Left renal pelvis (tissue), 4 donors: ENCODE data around the gene SLC12A8. TPM values are rescaled to one million over a fixed set of nuclear protein-coding genes. Genes with fewer than 3 reads are reported as not detected.

ENCODE experiments used
- DNase-seq, 4 donors: peaks; one replicate each; pipeline ENCODE4 v3.0.0-alpha.2; 2013; ENCODE audit warnings: low read depth in 4 of 4, low spot score in 3 of 4
- polyA plus RNA-seq, 4 donors: library from polyadenylated mRNA; unstranded; fragments of 120-200 nt; gene quantifications; one replicate each; pipeline ENCODE4 v1.2.1, GENCODE V29; 2013; ENCODE audit not compliant: insufficient read length in 4 of 4

Gene SLC12A8
- polyA plus RNA-seq, 4 donors: 0.75 to 6.7 (median 5.2) TPM

DNA sequence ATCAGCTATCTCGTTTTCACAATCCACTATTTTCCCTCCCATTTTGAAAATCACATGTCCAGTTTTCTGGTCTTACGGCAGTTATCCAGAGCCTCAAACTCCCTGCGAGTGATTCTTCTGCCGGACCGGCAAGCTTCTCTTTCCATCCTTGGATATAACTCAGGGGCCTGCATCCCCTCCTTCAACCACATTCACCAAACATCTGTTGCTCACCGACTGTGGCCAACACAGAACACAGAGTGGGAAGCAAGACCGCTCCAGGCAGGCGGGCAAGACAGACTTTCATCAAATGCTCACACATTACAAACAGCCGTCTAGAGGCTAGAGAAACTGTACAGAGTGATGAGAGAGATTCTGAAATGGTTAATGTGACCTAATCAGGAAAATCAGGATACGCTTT lies 7.6 kb upstream of the SLC12A8 start:
- no peak for DNase-seq

DNA sequence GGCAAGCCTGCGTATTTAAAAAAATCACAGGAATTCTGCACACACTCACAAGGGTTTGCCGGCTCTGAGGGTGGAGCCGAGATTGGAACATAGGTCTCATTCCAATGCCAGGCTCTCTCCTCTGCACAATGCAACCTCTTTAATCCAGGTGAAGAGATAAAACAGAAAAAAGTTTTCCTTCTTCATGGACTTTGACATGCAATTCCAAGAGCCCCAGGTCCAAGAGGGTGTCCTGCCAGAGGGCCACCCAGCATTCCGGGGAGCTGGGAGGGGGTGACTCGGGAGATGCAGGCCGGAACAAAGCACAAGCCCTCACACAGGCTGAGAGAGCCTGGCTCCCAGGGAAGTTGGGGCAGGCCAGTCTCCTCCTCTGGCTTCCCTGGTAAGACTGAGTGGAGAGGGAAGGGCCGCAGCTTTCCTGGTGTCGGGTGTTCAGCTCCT lies 6.7 kb upstream of the SLC12A8 start:
- no peak for DNase-seq

DNA sequence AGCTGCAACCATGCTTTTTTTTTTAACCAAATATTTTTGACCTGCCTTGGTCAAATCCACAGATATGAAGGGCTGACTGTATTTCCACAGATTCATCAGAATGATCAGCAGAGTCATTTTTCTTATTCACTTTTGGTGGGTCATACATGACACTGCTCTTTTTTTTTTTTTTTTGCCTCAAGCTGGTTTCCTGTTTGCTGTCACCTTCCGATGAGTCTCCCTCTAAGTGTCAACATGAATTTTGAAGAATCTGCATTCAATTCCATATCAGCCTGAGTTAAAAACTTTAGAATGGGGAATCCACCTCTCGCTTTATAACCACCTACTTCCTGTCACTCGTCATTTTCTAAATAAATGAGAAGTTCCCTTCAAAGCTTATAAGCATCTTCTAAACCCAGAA lies 2.2 kb upstream of the SLC12A8 start:
- no peak for DNase-seq

DNA sequence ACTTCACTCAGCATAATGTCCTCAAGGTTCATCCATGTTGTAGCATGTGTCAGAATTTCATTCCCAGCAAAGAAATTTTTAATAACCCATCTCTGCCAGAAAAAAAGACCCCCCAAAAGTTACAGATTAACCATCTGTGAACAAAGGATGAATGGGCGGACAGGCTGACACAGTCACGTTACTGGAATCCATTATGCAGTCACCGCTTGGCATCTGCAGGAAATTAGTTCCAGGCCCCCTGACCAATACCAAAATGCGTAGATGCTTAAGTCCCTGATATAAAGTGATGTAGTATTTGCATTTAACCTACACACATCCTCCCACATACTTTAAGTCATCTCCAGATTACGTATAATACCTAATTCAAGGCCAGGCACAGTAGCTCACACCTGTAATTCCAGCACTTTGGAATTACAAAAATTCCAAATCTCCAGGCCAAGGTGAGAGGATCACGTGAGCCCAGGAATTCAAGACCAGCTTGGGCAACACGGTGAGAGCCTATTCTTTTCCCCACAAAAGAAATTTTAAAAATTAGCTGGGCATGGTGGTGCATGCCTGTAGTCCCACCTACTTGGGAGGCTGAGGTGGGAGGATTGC lies 1.5 kb upstream of the SLC12A8 start:
- no peak for DNase-seq

DNA sequence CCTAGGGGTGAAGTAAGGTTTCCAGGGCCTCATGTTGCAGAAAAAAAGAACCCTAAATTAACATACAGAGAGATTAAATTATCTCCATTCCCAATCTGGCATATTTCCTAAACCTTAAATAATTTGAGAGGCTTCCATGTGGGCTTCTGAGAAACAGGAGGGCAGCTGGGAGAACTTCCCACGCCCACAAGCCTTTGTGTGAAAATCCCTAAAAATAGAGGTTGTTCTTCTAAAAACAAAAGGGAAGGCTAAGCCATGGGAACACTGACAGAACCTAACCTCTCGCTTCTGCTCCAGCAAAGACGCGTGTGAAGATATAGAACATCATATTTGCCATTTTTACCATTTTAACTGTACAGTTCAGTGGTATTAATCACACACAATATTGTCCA lies 812 bp upstream of the SLC12A8 start:
- no peak for DNase-seq

DNA sequence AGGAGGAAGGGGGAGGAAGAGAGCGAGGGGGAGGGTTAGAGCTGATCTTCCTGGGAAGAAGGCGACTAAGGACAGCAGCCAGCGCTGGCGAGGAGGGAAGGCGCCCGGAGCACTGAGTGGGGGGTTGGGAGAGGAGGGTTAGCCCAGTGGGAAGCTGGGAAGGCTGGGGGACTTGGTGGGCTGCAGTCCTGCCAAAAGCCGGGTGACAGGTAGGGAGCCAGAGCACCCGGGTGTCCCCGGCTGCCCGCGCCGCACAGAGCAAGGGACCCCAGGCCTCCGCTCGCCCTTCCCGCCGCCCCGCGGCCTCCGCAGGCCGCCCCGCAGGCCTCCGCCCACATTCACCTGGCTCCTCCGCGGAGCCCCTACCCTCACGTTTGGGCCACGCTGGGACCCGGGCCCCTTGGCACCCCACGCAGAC lies 448 bp downstream of the SLC12A8 start:
- no peak for DNase-seq

DNA sequence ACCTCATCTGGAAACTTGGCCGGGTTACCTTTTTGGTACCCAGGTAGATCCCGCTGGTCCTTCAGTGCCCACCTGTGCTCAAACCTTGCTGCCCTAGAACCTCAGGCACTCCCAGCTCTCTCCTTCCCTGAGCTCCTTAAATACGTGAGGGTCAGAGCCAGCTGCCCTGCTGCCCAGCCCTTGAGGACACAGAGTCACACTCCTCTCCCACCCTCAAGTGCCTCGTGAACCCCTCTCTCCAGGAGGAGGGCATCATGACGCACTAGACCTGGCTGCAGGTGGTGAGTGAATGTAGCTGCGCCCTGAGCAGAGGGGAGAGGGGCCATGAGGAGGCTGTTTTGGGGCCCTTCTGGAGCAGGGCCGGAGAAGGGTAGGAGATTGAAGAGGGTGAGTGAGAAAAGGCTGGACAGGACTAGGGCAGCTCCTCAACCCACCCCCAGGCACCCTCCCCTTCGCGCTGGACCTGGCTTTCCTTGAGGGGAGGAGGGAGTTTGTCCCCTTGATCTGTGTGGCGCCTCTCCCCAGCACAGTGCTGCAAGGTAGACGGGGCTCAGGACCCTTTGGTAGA lies 941 bp downstream of the SLC12A8 start:
- no peak for DNase-seq

DNA sequence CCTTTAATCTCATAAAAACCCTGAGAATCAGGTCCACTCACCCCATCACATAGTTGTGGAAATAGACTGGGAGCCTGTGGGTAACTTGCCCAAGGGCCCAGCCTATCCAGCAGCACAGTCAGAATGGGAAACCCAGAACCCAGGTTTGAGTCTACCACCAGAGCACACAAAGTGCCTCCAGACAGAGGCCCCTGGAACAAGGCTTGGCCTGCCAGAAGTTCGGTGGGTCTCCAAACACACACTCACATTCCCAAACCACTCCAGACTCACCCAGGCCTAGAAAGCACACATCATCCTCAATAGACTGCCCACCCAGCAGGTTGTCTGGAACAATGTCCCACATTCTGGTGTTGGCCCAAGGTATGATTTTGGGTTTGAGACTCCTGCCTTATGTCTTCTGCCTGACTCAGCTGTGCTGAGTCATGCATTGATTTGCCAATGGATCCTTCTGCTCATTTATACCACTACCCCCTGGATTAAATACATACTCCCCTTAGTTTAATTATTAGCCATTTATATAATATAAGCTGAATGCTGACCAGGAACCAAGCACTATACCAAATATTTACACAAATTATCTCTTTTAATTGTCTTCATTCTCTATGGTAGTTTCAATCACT lies 4.5 kb downstream of the SLC12A8 start:
- no peak for DNase-seq

DNA sequence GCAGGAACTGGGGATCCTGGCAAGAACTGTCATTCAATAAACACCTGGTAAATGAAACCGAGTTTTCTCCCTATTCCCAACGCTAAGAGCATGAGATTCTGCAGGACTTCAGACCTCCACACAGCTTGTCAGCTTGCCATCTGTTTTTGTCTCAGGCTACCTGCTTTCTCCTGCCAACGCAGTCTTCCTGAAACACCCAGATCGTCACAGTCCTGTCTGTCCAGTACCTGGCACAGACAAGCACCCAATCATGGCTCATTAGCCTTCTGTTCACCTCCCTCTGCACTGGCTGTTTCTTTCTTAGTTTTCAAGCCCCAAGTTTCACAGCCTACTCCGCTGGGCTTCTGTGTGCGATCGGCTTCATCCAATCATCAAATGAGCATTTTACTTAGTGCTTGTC lies 5.0 kb downstream of the SLC12A8 start:
- no peak for DNase-seq

DNA sequence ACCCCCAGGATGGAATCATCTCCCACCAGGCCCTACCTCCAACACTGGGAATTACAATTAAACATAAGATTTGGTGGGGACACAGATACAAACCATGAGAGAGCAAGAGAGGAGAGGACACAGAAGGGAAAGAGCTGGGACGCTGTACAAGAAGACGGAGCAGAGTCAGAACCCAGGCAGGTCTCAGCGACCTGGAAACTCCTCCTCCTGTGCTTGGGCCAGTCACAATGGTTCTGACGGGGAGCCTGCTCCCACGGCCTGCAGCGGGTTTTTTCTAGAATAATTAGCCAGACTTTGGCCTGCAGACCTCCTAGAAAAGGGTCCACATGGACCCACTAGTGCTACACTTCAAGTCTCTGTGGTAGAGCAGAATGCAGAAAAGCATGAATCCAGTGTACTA lies 5.6 kb downstream of the SLC12A8 start:
- DNase-seq: no peak

DNA sequence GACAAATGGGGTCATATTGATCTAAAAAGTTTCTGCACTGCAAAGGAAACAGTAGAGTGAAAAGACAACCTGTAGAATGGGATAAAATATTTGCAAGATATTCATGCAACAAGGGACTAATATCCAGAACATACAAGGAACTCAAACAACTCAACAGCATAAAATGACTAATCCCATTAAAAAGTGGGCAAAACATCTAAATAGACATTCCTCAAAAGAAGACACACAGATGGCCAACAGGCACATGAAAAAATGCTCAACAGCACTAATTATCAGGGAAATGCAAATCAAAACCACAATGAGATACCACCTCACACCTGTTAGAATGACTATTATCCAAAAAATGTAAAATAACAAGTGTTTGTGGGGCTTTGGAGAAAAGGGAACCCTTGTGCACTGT lies 8.8 kb downstream of the SLC12A8 start:
- DNase-seq: no peak

DNA sequence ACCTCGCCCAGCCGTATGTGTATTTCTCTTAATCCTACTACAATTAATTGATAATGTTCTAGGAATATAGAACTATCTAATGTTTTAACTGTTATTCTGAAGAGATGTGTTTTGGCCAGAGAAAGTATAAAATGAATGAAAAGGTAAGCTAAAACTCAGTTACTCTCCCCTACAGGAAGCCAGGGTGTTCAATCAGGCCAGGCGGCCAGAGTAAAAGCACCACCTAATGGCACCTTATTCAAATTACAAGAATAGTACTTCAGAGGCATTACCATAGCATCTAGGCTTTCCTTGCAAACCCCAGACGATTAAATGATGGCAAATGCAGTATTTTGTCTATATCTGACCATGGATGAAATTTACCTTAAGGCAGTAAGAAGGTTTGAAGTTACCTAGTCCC lies 10.4 kb downstream of the SLC12A8 start:
- DNase-seq: no peak

DNA sequence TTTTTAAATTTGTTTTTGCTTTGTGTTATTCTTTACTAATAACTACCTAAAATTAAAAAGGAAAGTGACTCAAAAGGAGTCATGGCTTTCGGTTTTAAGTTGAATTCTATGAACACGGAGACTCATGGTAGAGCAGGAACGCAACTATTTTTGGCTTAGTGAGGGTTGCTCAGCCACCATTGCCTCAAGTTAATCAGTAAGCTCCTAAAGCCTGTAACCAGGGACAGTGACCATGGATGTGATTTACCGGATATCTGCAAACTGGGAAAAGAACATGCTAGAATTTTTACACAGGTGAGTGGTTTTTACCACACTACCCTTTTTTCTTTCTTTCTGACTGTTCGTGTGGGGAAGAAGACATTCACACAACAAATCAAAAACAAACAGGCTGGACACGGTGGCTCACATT lies 11.8 kb downstream of the SLC12A8 start:
- no peak for DNase-seq

DNA sequence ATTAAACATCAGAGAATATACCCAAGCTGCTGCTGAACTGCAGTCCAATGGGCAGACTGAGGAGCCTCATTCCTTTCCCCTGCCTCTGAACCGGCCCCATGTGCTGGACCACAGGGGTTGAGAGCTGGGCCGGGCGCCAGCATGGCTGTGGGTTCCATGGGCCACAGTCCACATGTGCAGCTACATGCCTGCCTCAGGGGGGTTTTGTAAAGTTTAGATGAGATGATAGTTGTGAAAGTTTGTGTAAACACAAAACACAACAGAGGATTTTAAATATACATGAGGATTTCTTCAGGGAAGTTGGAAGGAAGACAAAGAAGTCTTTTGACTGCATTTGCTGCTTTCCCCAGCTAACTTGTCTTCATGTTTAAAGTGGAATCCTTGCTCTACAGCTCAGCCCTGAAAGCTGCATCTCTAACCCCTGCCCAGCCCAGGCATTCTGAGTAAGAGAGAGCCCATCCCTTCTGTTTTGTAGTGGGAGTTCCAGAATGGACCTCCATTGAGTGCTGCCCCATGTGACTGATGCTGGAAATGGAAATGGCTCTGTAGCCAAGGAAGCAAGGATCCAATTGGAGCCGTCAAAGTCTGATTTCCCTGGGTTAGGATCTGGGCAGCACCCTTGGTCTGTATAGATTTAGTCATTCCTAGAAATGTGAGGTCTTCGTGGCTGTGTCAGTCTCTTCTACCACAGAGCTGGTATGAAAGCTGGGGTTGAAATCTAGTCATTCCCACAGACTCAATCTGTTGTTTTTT lies 17.5 kb downstream of the SLC12A8 start:
- DNase-seq: no peak

DNA sequence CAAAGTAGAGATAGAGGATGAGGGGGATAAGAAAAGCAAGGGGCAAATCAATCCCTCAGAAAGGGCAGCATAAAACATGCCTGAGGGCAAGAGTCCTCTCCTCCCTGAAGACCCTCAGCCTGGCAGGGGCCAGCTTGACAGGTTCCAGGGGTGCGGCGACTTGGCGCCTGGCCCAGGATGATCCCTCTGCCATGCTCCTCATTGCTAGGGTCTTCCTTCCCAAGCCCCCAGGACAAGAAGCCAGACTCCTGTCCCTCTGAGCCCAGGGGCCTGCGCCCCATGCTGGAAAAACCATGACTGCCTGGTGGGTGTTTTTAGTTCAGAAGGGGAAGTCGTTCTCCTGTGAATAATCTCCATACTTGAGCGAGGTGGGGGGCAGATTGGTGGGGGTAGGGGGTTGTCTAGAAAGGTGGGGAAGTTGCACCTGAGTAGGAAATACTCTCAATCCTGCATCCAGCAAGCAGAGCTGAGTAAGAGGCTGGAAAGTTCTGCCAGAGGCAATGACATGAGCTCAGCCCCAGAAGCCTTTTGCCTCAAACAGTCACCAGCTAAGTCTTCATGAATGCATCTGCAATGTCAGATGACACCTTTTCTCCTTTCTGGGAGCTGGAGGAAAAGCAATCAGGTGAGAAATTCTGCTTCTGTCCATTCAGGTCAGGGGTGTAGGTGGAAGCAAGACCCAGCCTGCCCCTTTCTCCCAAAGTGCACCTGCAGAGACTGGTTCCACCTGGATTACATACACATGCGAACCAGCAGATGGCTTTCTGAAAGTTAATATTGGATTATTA lies 18.3 kb downstream of the SLC12A8 start:
- no peak for DNase-seq

DNA sequence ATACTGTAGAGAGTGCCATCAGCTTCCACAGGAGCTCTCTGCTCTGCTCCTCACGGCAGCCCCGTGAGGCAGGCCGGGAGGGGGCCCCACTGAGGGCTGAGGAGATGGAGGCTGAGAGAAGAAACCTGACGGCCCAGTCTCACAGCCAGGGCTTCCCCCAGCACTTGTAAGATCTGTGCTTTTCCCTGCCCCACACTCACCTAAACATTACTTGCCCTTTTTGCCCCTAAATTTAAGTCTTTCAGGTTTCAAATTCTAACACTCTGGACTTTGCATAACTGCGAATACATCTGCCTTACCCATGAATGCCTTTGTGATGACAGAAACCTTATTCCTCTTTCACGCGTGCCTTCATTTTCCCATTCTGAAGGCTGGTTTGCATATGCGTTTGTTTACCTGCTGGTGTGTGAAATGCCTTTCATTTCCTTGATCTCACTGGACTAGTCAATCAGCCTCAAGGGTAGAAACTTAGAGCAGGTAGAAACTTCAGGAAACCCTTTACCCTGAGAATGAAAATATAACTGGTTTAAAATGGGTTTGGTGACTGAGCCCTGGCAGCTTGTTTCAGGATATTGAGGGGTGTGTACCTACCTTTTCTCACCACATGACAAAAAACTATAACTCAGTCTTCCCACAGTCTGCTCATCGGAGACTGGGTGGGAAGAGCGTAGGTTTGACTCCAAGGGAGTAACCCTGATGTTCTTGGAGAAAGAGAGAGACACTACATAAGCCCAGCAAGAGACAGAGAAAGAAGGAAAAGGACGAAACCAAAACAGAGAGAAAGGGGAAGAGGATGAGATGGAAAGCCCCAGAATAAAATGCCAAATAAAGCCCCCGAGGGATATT lies 20.1 kb downstream of the SLC12A8 start:
- DNase-seq: no peak

DNA sequence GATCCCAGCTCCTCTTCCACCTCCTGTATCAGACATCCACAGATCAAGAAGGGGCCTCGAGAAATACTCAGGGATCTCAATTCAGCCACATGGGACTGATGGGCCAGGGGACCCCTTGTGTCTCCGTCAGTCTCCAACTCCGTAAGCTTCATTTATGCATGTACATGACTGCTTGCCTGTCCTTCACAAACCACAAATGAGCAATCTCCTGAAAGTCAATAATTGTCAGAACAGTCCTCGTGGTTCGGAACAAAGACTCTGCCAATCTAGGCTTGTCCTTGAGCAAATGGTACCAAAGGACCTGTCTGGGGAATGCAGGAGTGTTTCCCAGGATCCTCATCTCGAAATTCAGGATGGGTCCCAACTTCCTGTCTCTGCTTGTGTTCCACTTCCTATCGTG lies 20.8 kb downstream of the SLC12A8 start:
- DNase-seq: no peak

DNA sequence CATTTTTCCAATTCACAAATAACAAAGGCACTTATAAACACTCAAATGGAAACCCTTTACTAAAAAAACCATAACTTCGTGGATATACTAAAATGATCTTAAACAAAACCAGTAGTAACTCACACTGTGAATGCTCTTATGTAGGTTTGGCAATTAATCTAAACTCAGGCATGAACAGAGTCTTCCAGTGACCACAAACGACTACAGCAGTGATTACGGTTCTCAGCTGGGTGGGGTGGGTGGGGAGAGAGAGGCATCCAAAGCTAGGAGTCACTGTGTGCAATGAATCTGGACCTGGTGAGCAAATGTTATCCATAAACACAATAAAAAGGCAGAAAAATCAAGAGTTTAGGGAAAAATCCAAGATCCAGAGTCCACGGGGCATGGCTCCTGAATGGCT lies 21.3 kb downstream of the SLC12A8 start:
- DNase-seq: no peak

DNA sequence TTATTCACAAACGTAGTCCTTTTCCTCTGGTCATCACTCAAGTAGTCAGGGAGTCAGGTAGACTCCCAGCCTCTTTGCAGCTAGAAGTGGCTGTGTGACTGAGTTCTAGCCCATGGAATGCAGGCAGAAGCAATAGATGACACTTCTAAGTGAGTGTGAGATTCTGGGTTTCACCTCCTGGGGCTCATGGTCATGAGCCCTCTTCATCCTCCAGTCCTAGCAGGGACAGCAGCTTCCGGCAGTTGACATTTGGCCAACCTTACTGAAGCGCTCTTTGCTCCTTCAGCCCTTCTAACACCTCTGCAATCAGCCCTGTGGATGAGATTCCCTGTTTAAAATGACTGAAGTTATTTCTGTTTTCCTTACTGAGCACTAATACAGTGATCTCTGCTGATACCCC lies 21.8 kb downstream of the SLC12A8 start:
- DNase-seq: no peak
